Endothelial cell of umbilical vein (primary cell): ENCODE measurements around the gene RADIL. TPM values are rescaled to one million over a fixed set of nuclear protein-coding genes. Genes with fewer than 3 reads are reported as not detected.

Experiments
- BruUV-seq: library from RNA; stranded (reverse); fragments of 400-500 nt; replicated peaks from 2 replicates; lab custom pipeline; 2021; lab: Mats Ljungman, UMichigan
- CTCF ChIA-PET: fragments of 300-600, 350-600 bp; sonication (Branson Sonifier 250); formaldehyde crosslinking; loops from one replicate; lab custom pipeline; 2021; ENCODE audit warnings: antibody characterized with exemption, inconsistent platforms; lab: Charles Lee
- POLR2A ChIA-PET: fragments of 300-600, 350-600 bp; sonication (Branson Sonifier 250); formaldehyde crosslinking; loops from one replicate; lab custom pipeline; 2021; ENCODE audit warnings: antibody characterized with exemption, inconsistent platforms; lab: Charles Lee
- DNase-seq: peaks from one replicate; pipeline ENCODE4 v3.0.0-alpha.2; 2011; ENCODE audit warnings: low read depth, low spot score
- FAIRE-seq: peaks from 2 replicates; lab custom pipeline; 2011; peaks lifted over from hg19 to GRCh38; lab: Jason Lieb, UNC
- H2AFZ ChIP-seq: 2 replicates; pipeline ENCODE4 v1.6.0; 2012; ENCODE audit warnings: low read depth, low read length, control low read depth, inconsistent platforms
- H3K27ac ChIP-seq: 2 replicates; pipeline ENCODE4 v1.5.1; 2011; ENCODE audit warnings: low read depth, mild to moderate bottlenecking, control low read depth, low read length, moderate library complexity; ENCODE audit not compliant: insufficient read depth
- H3K27me3 ChIP-seq, 2 experiments: 2 replicates each; pipeline versions ENCODE4 v1.6.0 to v1.6.1; 2011; ENCODE audit warnings: low read length in 2 of 2, mixed read lengths in 1 of 2; ENCODE audit not compliant: control insufficient read depth in 2 of 2, insufficient read depth in 2 of 2
- H3K36me3 ChIP-seq, 2 experiments: 2 replicates in 1 of 2; 3 replicates in 1 of 2; pipeline ENCODE4 v1.5.1; 2011; ENCODE audit warnings: low read length in 2 of 2, mild to moderate bottlenecking in 1 of 2, moderate library complexity in 1 of 2; ENCODE audit not compliant: control insufficient read depth in 2 of 2, insufficient read depth in 2 of 2; ENCODE audit errors: extremely low read depth in 1 of 2
- H3K4me1 ChIP-seq: 3 replicates; pipeline ENCODE4 v1.5.1; 2011; ENCODE audit warnings: mild to moderate bottlenecking, low read length; ENCODE audit not compliant: control insufficient read depth, insufficient read depth; ENCODE audit errors: extremely low read depth
- H3K4me2 ChIP-seq: 2 replicates; pipeline ENCODE4 v1.6.1; 2011; ENCODE audit warnings: low read length, control low read depth, mixed read lengths; ENCODE audit not compliant: insufficient read depth
- H3K4me3 ChIP-seq, 3 experiments: fragments of 200-600 bp in 1 of 3; sonication (generic), shearing (Covaris generic) in 1 of 3; replicated peaks in 1 of 3; 2 replicates each; pipeline ENCODE4 v1.5.1; 2011 to 2016; ENCODE audit warnings: control low read depth in 3 of 3, low read length in 3 of 3, mild to moderate bottlenecking in 2 of 3, inconsistent platforms in 1 of 3, low read depth in 1 of 3, moderate library complexity in 1 of 3; ENCODE audit not compliant: insufficient read depth in 1 of 3
- H3K79me2 ChIP-seq: 2 replicates; pipeline ENCODE4 v1.6.0; 2012; ENCODE audit warnings: low read length, inconsistent platforms; ENCODE audit not compliant: control insufficient read depth, insufficient read depth
- H3K9ac ChIP-seq: replicated peaks from 2 replicates; pipeline ENCODE3; 2011; ENCODE audit warnings: low read length, control low read depth; ENCODE audit not compliant: insufficient read depth; ENCODE audit errors: extremely low read depth
- H3K9me1 ChIP-seq: replicated peaks from 3 replicates; pipeline ENCODE4 v1.6.0; 2011; ENCODE audit warnings: mild to moderate bottlenecking, low read length; ENCODE audit not compliant: control insufficient read depth, insufficient read depth; ENCODE audit errors: extremely low read depth
- H3K9me3 ChIP-seq: replicated peaks from 2 replicates; pipeline ENCODE4 v1.5.1; 2012; ENCODE audit warnings: low read length, inconsistent platforms; ENCODE audit not compliant: control insufficient read depth, insufficient read depth
- H4K20me1 ChIP-seq: replicated peaks from 2 replicates; pipeline ENCODE3; 2011; ENCODE audit warnings: mild to moderate bottlenecking, low read length; ENCODE audit not compliant: control insufficient read depth, insufficient read depth; ENCODE audit errors: extremely low read depth
- CTCF ChIP-seq, 2 donors: IDR thresholded peaks; 1 replicate in 1 of 2; 2 replicates in 1 of 2; pipeline ENCODE4 v1.5.1; 2011; ENCODE audit warnings: low read length in 2 of 2, mild to moderate bottlenecking in 2 of 2, moderate library complexity in 2 of 2, control low read depth in 1 of 2, inconsistent platforms in 1 of 2, low read depth in 1 of 2; ENCODE audit not compliant: insufficient read depth in 1 of 2; ENCODE audit errors: extremely low read depth in 1 of 2
- EZH2 ChIP-seq: IDR thresholded peaks from 2 replicates; pipeline ENCODE4 v1.6.1; 2012; ENCODE audit warnings: borderline replicate concordance, low read depth, mild to moderate bottlenecking, moderate library complexity, low read length, inconsistent platforms; ENCODE audit not compliant: severe bottlenecking
- FOS ChIP-seq: IDR thresholded peaks from 2 replicates; pipeline ENCODE4 v1.6.1; 2011; ENCODE audit warnings: mild to moderate bottlenecking, low read length, moderate library complexity, borderline replicate concordance; ENCODE audit not compliant: insufficient read depth
- GATA2 ChIP-seq: IDR thresholded peaks from 2 replicates; pipeline ENCODE4 v1.7.0; 2011; ENCODE audit warnings: low read depth, mild to moderate bottlenecking, moderate library complexity, mixed read lengths, low read length; ENCODE audit not compliant: insufficient read length, insufficient read depth
- JUN ChIP-seq: IDR thresholded peaks from 2 replicates; pipeline ENCODE4 v1.6.1; 2011; ENCODE audit warnings: borderline replicate concordance, low read depth; ENCODE audit not compliant: insufficient read length, insufficient read depth
- POLR2A ChIP-seq: IDR thresholded peaks from 2 replicates; pipeline ENCODE4 v1.6.1; 2012; ENCODE audit warnings: low read depth, mild to moderate bottlenecking, control low read depth, low read length
- POLR2AphosphoS5 ChIP-seq: IDR thresholded peaks from 2 replicates; pipeline ENCODE4 v1.6.1; 2012; ENCODE audit warnings: low read depth, mild to moderate bottlenecking, control low read depth, low read length, moderate library complexity; ENCODE audit not compliant: insufficient read depth
- dilution Hi-C: fragments of 300-500 bp; cut with MboI; formaldehyde crosslinking; loops from one replicate; pipeline ENCODE4 v1.15.0; 2019; ENCODE audit warnings: low sequenced_read_pairs; ENCODE audit not compliant: extremely low pct_ligation_motif_present
- intact Hi-C: fragments of 100-400 bp; cut with micrococcal nuclease; formaldehyde crosslinking; loops from one replicate; pipeline ENCODE4 v1.10.0; 2022
- polyA plus RNA-seq, 4 experiments: library from polyadenylated mRNA; depleted of rRNA in 3 of 4; stranded (reverse) in 3 of 4; unstranded in 1 of 4; fragments of >200 nt; gene quantifications; 2 replicates each; pipeline versions ENCODE4 v1.2.1 to v1.2.3, GENCODE V29; 2011 to 2012; ENCODE audit warnings: missing spikeins in 1 of 4
- total RNA-seq: library from RNA; stranded (reverse); gene quantifications from 2 replicates; pipeline ENCODE4 v1.2.3, GENCODE V29; 2021
- TF ChIP-seq, protein P1 (sequence below): IDR thresholded peaks from 2 replicates; pipeline ENCODE4 v1.6.1; 2011; ENCODE audit not compliant: insufficient read depth, insufficient read length

The RADIL gene
- total and polyA plus RNA-seq, 2 donors (not counting 3 experiments of a cell fraction or from before 2014, with no cell fraction given): 1.2 to 2.5 TPM

- Histone ChIP-seq H2AFZ (no peak overlapping the region), H3K36me3 (peaks cover 2% of the 10 kb centered on the region in 2 experiments), H3K27ac (no peak overlapping the region), H3K4me3 (no peak overlapping the region), H3K9me1 (no peaks in the 10 kb centered on the region), H4K20me1 (no peaks in the 10 kb centered on the region), H3K9me3 (no peaks in the 10 kb centered on the region), H3K4me2 (no peak overlapping the region), H3K4me1 (peaks cover 16% of the 10 kb centered on the region), H3K27me3 (no peaks in the 10 kb centered on the region), H3K9ac (no peak overlapping the region), H3K79me2 (peaks cover 9% of the 10 kb centered on the region)
- no peak for FAIRE-seq
- BruUV-seq: no TSS peak
- no peak for DNase-seq
- dilution Hi-C loops (no loop called here), intact Hi-C loops (no loop called here)
- ChIA-PET CTCF (no interaction called here), POLR2A (interaction anchor here (0.6 kb wide), 1 partner anchor 1770 kb away, joined by 7 read pairs; no protein-coding TSS in a partner anchor)
- TF ChIP-seq JUN (no peak), FOS (no peak), POLR2AphosphoS5 (no peak), GATA2 (no peak), CTCF (IDR thresholded peaks at IDR 0.05; ENCODE audit: extremely low read depth in 1 of 2, insufficient read depth in 1 of 2, low read depth in 1 of 2, low read length in 2 of 2) (no peak), EZH2 (no peak), POLR2A (no peak)
- TF ChIP-seq, protein P1, sequence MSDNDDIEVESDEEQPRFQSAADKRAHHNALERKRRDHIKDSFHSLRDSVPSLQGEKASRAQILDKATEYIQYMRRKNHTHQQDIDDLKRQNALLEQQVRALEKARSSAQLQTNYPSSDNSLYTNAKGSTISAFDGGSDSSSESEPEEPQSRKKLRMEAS: no peak
Observed at GRCh38 chr7:4771737-4772136, 111.8 kb downstream of the RADIL start.
